GM12892 (cell line): ENCODE measurements around the gene RUNDC3A.

Experiments
- POLR2A ChIP-seq: IDR thresholded peaks from 2 replicates; pipeline ENCODE4 v1.6.1; 2011; ENCODE audit warnings: low read depth, low read length, control low read depth
- POLR2AphosphoS5 ChIP-seq: IDR thresholded peaks from 2 replicates; pipeline ENCODE4 v1.6.1; 2011; ENCODE audit warnings: low read depth, low read length, control low read depth

DNA sequence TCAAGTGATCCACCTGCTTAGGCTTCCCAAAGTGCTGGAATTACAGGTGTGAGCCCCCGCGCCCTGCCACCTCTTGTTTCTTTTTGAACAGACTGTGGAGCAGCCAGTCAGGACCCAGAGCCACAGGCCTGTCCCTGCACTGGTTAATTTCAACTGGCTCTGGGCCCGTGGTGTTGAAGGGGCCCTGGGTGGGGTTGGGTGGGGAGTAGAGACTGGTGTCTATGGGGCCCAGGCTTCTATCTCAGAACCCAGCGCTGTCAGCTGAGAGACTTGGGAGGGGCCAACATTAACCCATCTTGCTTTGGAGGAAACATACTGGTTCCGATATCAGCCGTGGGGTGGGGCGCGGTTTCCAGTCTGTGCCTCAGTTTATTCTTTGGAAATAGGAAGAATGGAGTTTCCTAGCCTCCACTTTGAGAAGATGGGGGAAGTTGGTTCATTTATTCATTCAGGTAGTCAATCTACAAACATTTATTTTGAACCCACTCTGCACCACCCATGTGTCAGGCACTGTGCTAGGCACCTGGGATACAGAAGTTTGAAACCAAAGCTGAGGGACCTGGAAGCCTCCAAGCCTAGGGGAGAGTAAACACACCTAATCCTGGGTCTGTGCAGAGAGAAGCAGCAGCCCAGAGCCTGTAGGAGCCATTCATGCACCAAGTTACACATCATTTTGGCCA is 24.9 kb upstream of the RUNDC3A start:
- TF ChIP-seq POLR2A (no peak), POLR2AphosphoS5 (no peak)
